Activated CD8-positive, alpha-beta T cell treated with anti-CD3 and anti-CD28 coated beads for 36 hours (primary cell): ENCODE data around the gene NETO2. TPM values are rescaled to one million over a fixed set of nuclear protein-coding genes. Genes with fewer than 3 reads are reported as not detected.
"Not testable (repeated sequence)": the region's sequence is repeated elsewhere in the genome, so short reads cannot be mapped to it uniquely, and the experiment has no call there.

Source experiments
- ATAC-seq: fragments of 200-7000 bp; cut with Tn5 transposase; one replicate; pipeline ENCODE4 v1.10.0; 2021; ENCODE audit warnings: mild to moderate bottlenecking, moderate library complexity
- CTCF ChIA-PET: fragments of 350-600 bp; sonication (Branson Sonifier 250); formaldehyde crosslinking; loops from one replicate; lab custom pipeline; 2021; ENCODE audit warnings: antibody characterized with exemption; lab: Charles Lee
- POLR2A ChIA-PET: fragments of 350-600 bp; sonication (Branson Sonifier 250); formaldehyde crosslinking; loops from one replicate; lab custom pipeline; 2021; ENCODE audit warnings: antibody characterized with exemption; lab: Charles Lee
- DNase-seq: peaks from one replicate; pipeline ENCODE4 v3.0.0-alpha.2; 2020
- H3K27ac Mint-ChIP-seq: one replicate; pipeline ENCODE4 v1.8.0; 2021; ENCODE audit warnings: mild to moderate bottlenecking, mixed read lengths
- H3K27me3 Mint-ChIP-seq: one replicate; pipeline ENCODE4 v1.8.0; 2021; ENCODE audit warnings: mixed read lengths
- H3K36me3 Mint-ChIP-seq: one replicate; pipeline ENCODE4 v1.8.0; 2021; ENCODE audit warnings: low read depth, mixed read lengths
- H3K4me1 Mint-ChIP-seq: one replicate; pipeline ENCODE4 v1.8.0; 2021; ENCODE audit warnings: low read depth, mixed read lengths
- H3K4me3 Mint-ChIP-seq: one replicate; pipeline ENCODE4 v1.8.0; 2021; ENCODE audit warnings: mild to moderate bottlenecking, moderate library complexity, mixed read lengths
- H3K9me3 Mint-ChIP-seq: one replicate; pipeline ENCODE4 v1.8.0; 2021; ENCODE audit warnings: mixed read lengths
- intact Hi-C: fragments of 100-400 bp; cut with micrococcal nuclease; formaldehyde crosslinking; loops from one replicate; pipeline ENCODE4 v1.10.0; 2022
- total RNA-seq, 2 experiments: library from RNA; stranded (reverse); gene quantifications; one replicate each; pipeline ENCODE4 v1.2.3, GENCODE V29; 2021
- TF ChIP-seq, protein P1 (sequence below): fragments of 200-600 bp; IDR thresholded peaks from one replicate; pipeline ENCODE4 v1.8.0; 2022; ENCODE audit warnings: antibody characterized with exemption, mild to moderate bottlenecking

NETO2 gene
- total RNA-seq, 2 experiments from 2014 or later = 2.8 to 3.1 TPM

DNA sequence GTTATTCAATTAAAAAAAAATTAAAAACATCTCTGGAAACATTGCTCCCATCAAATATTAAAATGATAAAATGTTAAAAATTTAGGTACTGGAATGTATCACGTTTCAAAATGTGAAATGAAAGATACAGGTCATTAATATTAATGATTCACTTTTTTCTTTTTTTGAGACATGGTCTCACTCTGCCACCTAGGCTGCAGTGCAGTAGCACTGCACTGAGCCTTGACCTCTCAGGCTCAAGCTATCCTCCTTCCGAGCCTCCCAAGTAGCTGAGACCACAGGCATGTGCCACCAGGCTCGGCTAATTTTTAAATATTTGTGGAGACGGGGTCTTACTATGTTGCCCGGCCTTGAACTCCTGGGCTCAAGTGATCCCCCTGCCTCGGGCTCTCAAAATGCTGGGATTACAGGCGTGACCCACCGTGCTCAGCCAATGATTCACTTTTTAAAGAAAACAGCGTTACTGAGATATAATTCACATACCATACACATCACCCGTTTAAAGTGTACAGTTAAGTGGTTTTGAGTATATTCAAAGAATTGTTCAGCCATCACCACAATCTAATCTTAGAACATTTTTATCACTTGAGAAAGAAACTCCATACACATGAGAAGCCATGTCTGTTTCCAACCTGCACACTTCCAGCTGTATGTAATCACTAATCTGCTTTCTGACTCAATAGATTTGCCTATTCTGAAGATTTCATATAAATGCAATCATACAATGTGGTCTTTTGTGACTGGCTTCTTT lies 19.1 kb upstream of the NETO2 start:
- intact Hi-C loops = no loop called here
- POLR2A ChIA-PET = no interaction called here
- Mint-ChIP-seq H3K36me3 (peaks cover 5% of the 10 kb centered on the region), H3K27ac (no peak overlapping the region), H3K27me3 (no peaks in the 10 kb centered on the region), H3K4me3 (no peak overlapping the region), H3K4me1 (no peaks in the 10 kb centered on the region), H3K9me3 (no peaks in the 10 kb centered on the region)
- CTCF ChIA-PET = interaction anchor here (0.9 to 4.5 kb wide), 2 partner anchors 18 to 125 kb away, joined by 3 to 15 read pairs; partner anchors contain the start of gene NETO2
- TF ChIP-seq, protein P1, sequence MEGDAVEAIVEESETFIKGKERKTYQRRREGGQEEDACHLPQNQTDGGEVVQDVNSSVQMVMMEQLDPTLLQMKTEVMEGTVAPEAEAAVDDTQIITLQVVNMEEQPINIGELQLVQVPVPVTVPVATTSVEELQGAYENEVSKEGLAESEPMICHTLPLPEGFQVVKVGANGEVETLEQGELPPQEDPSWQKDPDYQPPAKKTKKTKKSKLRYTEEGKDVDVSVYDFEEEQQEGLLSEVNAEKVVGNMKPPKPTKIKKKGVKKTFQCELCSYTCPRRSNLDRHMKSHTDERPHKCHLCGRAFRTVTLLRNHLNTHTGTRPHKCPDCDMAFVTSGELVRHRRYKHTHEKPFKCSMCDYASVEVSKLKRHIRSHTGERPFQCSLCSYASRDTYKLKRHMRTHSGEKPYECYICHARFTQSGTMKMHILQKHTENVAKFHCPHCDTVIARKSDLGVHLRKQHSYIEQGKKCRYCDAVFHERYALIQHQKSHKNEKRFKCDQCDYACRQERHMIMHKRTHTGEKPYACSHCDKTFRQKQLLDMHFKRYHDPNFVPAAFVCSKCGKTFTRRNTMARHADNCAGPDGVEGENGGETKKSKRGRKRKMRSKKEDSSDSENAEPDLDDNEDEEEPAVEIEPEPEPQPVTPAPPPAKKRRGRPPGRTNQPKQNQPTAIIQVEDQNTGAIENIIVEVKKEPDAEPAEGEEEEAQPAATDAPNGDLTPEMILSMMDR = no peak
- DNase-seq (no peak), ATAC-seq (no peak)

DNA sequence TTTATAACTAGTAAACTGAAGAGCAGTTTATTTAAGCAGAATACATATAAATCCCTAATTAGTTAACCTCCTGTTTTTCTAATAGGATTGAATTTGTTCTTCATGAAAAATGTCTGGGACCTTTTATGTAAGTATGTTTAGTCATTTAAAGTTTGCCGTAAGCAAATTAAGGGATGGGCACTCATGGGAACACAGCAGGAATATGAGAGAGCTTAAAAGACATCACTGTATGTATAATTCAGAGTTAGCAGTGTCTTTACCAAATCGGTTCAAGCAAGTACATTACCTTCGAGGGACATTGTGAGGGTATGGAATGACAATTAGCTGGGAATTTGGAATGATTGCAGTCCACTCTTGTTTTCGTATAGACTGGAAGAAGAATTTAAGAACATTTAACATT lies 17.7 kb upstream of the NETO2 start:
- intact Hi-C loops = no loop called here
- H3K27me3 Mint-ChIP-seq = no peaks in the 10 kb centered on the region
- H3K36me3 Mint-ChIP-seq = peaks cover 14% of the 10 kb centered on the region
- ATAC-seq (no peak), DNase-seq (no peak)
- no peak overlapping the region for H3K27ac Mint-ChIP-seq
- H3K4me1 Mint-ChIP-seq = no peaks in the 10 kb centered on the region
- TF ChIP-seq, protein P1 = no peak
- no peak overlapping the region for H3K4me3 Mint-ChIP-seq
- CTCF ChIA-PET = no interaction called here
- H3K9me3 Mint-ChIP-seq = no peaks in the 10 kb centered on the region
- POLR2A ChIA-PET = no interaction called here

DNA sequence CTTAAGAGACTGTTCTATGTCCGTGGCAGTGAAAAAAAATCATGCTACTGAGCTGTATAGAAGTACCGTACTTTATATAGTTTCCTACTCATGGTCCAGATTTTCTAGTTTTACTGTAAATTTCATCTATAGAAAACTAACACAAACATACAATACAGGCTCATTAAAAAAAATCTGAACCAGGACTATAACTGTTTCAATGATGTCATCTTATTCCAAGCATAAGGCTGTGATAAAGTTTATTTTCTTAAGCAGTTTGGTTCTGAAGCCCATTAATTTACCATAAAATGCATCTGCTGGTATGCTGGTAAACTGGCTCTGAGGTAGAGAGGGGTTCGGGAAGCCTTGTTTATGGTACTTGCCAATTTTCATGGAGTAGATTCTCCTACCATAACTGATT lies 16.7 kb upstream of the NETO2 start:
- peaks cover 17% of the 10 kb centered on the region for H3K36me3 Mint-ChIP-seq
- H3K27me3 Mint-ChIP-seq = no peaks in the 10 kb centered on the region
- intact Hi-C loops = no loop called here
- no peak overlapping the region for H3K27ac Mint-ChIP-seq
- H3K9me3 Mint-ChIP-seq = no peaks in the 10 kb centered on the region
- no peak for ATAC-seq
- no peak for DNase-seq
- TF ChIP-seq, protein P1 = no peak
- no peak overlapping the region for H3K4me3 Mint-ChIP-seq
- CTCF ChIA-PET = interaction anchor here (2.6 kb wide), 1 partner anchor 16 kb away, joined by 10 read pairs; the partner anchor contains the start of gene NETO2
- POLR2A ChIA-PET = no interaction called here
- H3K4me1 Mint-ChIP-seq = no peaks in the 10 kb centered on the region

DNA sequence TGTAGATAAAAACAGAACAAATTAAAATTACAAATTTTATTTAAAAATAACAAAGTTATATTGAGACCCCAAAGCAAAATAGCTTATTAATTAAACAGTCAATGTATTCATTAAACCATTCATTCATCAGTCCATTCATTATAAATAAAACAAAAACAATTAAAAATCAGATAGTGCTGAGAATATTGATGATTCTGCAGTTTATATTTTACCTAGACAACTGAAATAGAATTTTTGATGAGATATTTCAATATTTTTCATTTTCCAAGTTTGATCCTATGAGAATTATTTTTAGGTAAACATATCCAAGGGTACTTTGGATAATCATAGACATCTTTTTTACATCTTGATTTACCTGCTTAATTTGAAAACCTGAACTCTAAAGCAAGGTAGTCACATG lies 15.2 kb upstream of the NETO2 start:
- DNase-seq (no peak), ATAC-seq (no peak)
- no peaks in the 10 kb centered on the region for H3K27me3 Mint-ChIP-seq
- intact Hi-C loops = no loop called here
- POLR2A ChIA-PET = no interaction called here
- CTCF ChIA-PET = interaction anchor here (2.6 kb wide), 1 partner anchor 15 kb away, joined by 10 read pairs; the partner anchor contains the start of gene NETO2
- H3K27ac Mint-ChIP-seq = no peak overlapping the region
- TF ChIP-seq, protein P1 = no peak
- H3K36me3 Mint-ChIP-seq = peaks cover 22% of the 10 kb centered on the region
- H3K4me3 Mint-ChIP-seq = no peak overlapping the region
- no peaks in the 10 kb centered on the region for H3K9me3 Mint-ChIP-seq
- no peaks in the 10 kb centered on the region for H3K4me1 Mint-ChIP-seq

DNA sequence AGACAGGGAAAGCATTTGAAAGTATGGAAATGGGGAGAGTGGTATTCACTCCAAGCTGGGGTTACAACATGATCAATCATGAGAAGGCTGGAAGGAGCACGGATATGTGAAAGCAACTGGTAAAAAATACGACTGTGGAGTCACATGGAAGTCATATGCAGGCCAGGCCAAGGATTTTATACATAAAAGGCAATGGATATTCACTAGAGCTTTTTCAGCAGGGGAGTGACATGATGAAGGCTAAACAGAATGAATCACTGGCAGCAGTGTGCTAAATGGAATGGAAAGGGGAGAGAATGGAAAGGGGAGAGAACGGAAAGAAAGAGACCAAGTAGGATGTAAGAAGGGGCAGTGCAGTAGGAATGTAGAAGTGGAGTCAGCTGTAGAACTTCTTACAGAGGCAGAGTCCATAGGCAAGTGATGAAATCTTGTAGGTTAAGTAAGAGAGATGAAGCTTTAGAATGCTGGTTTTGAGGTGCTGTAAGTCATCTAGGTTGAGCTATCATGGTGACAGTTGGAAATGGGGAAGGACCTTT lies 13.0 kb upstream of the NETO2 start:
- Mint-ChIP-seq H3K27me3 (no peaks in the 10 kb centered on the region), H3K27ac (no peak overlapping the region), H3K36me3 (peaks cover 43% of the 10 kb centered on the region), H3K9me3 (peaks cover 13% of the 10 kb centered on the region), H3K4me3 (no peak overlapping the region), H3K4me1 (no peaks in the 10 kb centered on the region)
- ChIA-PET POLR2A (no interaction called here), CTCF (interaction anchor here (1.2 kb wide), 1 partner anchor 13 kb away, joined by 3 read pairs; the partner anchor contains the start of gene NETO2)
- DNase-seq = no peak
- intact Hi-C loops = no loop called here
- TF ChIP-seq, protein P1 = no peak
- no peak for ATAC-seq

DNA sequence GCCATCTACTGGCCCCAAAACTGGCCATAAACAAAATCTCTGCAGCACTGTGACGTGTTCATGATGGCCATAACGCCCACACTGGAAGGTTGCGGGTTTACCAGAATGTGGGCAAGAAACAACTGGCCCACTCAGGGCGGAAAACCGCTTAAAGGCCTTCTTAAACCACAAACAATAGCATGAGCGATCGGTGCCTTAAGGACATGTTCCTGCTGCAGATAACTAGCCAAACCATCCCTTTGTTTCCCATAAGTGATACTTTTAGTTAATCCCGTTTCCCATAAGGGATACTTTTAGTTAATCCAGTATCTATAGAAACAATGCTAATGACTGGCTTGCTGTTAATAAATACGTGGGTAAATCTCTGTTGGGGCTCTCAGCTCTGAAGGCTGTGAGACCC lies 8.8 kb upstream of the NETO2 start:
- H3K27me3 Mint-ChIP-seq, H3K27ac Mint-ChIP-seq, intact Hi-C loops, ATAC-seq, POLR2A ChIA-PET, H3K4me3 Mint-ChIP-seq, DNase-seq, H3K4me1 Mint-ChIP-seq: not testable (repeated sequence)
- H3K9me3 Mint-ChIP-seq = peaks cover 20% of the 10 kb centered on the region
- CTCF ChIA-PET = interaction anchor here (0.9 kb wide), 1 partner anchor 9 kb away, joined by 4 read pairs; the partner anchor contains the start of gene NETO2
- H3K36me3 Mint-ChIP-seq = peaks cover 38% of the 10 kb centered on the region
